ENCODE measurements around the gene LAMA5.

Gene LAMA5

GRCh38 chr20:62368392-62368975 is 1.4 kb upstream of the LAMA5 start:
- Histone ChIP-seq H3K4me2 (ENCODE audit: insufficient read depth, low read length) (no peak overlapping the region), H2AFZ (ENCODE audit: low read depth, low read length) (no peak overlapping the region), H3K4me1 (ENCODE audit: insufficient read depth, low read length) (no peaks in the 10 kb centered on the region), H4K20me1 (ENCODE audit: insufficient read depth, low read length) (peaks cover 7% of the 10 kb centered on the region), H3K36me3 (ENCODE audit: insufficient read depth, low read length) (no peaks in the 10 kb centered on the region), H3K9ac (ENCODE audit: low read depth, low read length) (no peak overlapping the region), H3K9me3 (ENCODE audit: insufficient read depth, low read length, severe bottlenecking) (no peaks in the 10 kb centered on the region), H3K4me3 (ENCODE audit: low read depth in 1 of 2, low read length in 2 of 2) (no peak overlapping the region), H3K27me3 (ENCODE audit: insufficient read depth, low read length, poor library complexity) (peaks cover 2% of the 10 kb centered on the region), H3K79me2 (ENCODE audit: insufficient read depth, low read length) (no peaks in the 10 kb centered on the region), H3K27ac (ENCODE audit: low read length) (no peak overlapping the region)
- no peak for TF ChIP-seq EZH2 (IDR thresholded peaks at IDR 0.05; ENCODE audit: borderline replicate concordance, low read depth, low read length, severe bottlenecking)
- no peak for TF ChIP-seq CTCF (IDR thresholded peaks at IDR 0.05; ENCODE audit: borderline replicate concordance, extremely low read depth, low read length, poor library complexity, severe bottlenecking)
- ATAC-seq (ENCODE audit: insufficient read depth, low read depth) (no peak), DNase-seq (no peak)

GRCh38 chr20:62367633-62368391 is 700 bp upstream of the LAMA5 start:
- Histone ChIP-seq H3K36me3 (ENCODE audit: insufficient read depth, low read length) (no peaks in the 10 kb centered on the region), H3K4me1 (ENCODE audit: insufficient read depth, low read length) (no peaks in the 10 kb centered on the region), H3K4me2 (ENCODE audit: insufficient read depth, low read length) (no peak overlapping the region), H3K27ac (ENCODE audit: low read length) (no peak overlapping the region), H3K9ac (ENCODE audit: low read depth, low read length) (no peak overlapping the region), H2AFZ (ENCODE audit: low read depth, low read length) (no peak overlapping the region), H4K20me1 (ENCODE audit: insufficient read depth, low read length) (peaks cover 7% of the 10 kb centered on the region), H3K4me3 (ENCODE audit: low read depth in 1 of 2, low read length in 2 of 2) (no peak overlapping the region), H3K79me2 (ENCODE audit: insufficient read depth, low read length) (no peaks in the 10 kb centered on the region), H3K9me3 (ENCODE audit: insufficient read depth, low read length, severe bottlenecking) (no peaks in the 10 kb centered on the region), H3K27me3 (ENCODE audit: insufficient read depth, low read length, poor library complexity) (peaks cover 2% of the 10 kb centered on the region)
- ATAC-seq (ENCODE audit: insufficient read depth, low read depth) (no peak), DNase-seq (no peak)
- no peak for TF ChIP-seq CTCF (IDR thresholded peaks at IDR 0.05; ENCODE audit: borderline replicate concordance, extremely low read depth, low read length, poor library complexity, severe bottlenecking)

GRCh38 chr20:62366370-62367135 is 559 bp downstream of the LAMA5 start:
- Histone ChIP-seq H3K36me3 (ENCODE audit: insufficient read depth, low read length) (no peaks in the 10 kb centered on the region), H4K20me1 (ENCODE audit: insufficient read depth, low read length) (peaks cover 15% of the 10 kb centered on the region), H3K9ac (ENCODE audit: low read depth, low read length) (no peak overlapping the region), H3K4me2 (ENCODE audit: insufficient read depth, low read length) (no peak overlapping the region), H3K4me3 (ENCODE audit: low read depth in 1 of 2, low read length in 2 of 2) (no peak overlapping the region), H3K79me2 (ENCODE audit: insufficient read depth, low read length) (no peaks in the 10 kb centered on the region), H3K27ac (ENCODE audit: low read length) (no peak overlapping the region), H3K27me3 (ENCODE audit: insufficient read depth, low read length, poor library complexity) (peaks cover 2% of the 10 kb centered on the region), H2AFZ (ENCODE audit: low read depth, low read length) (no peak overlapping the region), H3K9me3 (ENCODE audit: insufficient read depth, low read length, severe bottlenecking) (no peaks in the 10 kb centered on the region), H3K4me1 (ENCODE audit: insufficient read depth, low read length) (no peaks in the 10 kb centered on the region)
- ATAC-seq (ENCODE audit: insufficient read depth, low read depth) (no peak), DNase-seq (no peak)
- TF ChIP-seq CTCF (IDR thresholded peaks at IDR 0.05; ENCODE audit: borderline replicate concordance, extremely low read depth, low read length, poor library complexity, severe bottlenecking) (no peak), EZH2 (IDR thresholded peaks at IDR 0.05; ENCODE audit: borderline replicate concordance, low read depth, low read length, severe bottlenecking) (no peak)
